T-helper 17 cell (primary cell): Measurements from ENCODE around the gene FAAP100. TPM values are rescaled to one million over a fixed set of nuclear protein-coding genes. Genes with fewer than 3 reads are reported as not detected.

Source experiments
- ATAC-seq: fragments of 150-1000 bp; cut with Tn5 transposase; 2 replicates; pipeline ENCODE4 v1.10.0; 2021; ENCODE audit warnings: mild to moderate bottlenecking, moderate library complexity
- DNase-seq, 3 donors: peaks; one replicate each; pipeline versions ENCODE4 v3.0.0 to v3.0.0-alpha.2; 2020 to 2021
- H3K9me3 ChIP-seq: one replicate; pipeline ENCODE4 v1.7.0; 2013; ENCODE audit warnings: low read length, mild to moderate bottlenecking; ENCODE audit not compliant: control insufficient read depth, poor library complexity, severe bottlenecking
- H3K27ac Mint-ChIP-seq: one replicate; pipeline ENCODE4 v1.8.0; 2022; ENCODE audit warnings: mild to moderate bottlenecking, moderate library complexity, mixed read lengths
- H3K27me3 Mint-ChIP-seq: one replicate; pipeline ENCODE4 v1.8.0; 2022; ENCODE audit warnings: mixed read lengths
- H3K36me3 Mint-ChIP-seq: one replicate; pipeline ENCODE4 v1.8.0; 2022; ENCODE audit warnings: low read depth, mixed read lengths
- H3K4me1 Mint-ChIP-seq: one replicate; pipeline ENCODE4 v1.8.0; 2022; ENCODE audit warnings: mild to moderate bottlenecking, mixed read lengths
- H3K4me3 Mint-ChIP-seq: one replicate; pipeline ENCODE4 v1.8.0; 2022; ENCODE audit warnings: mild to moderate bottlenecking, moderate library complexity, mixed read lengths
- total RNA-seq, 4 donors: library from RNA in 2 of 4; stranded (reverse) in 2 of 4; gene quantifications; one replicate each; pipeline ENCODE4 v1.2.3 and lab custom pipeline; 2022 to 2026

Gene FAAP100
- total RNA-seq, 2 donors from 2014 or later: 25.2 to 30.6 TPM

DNA sequence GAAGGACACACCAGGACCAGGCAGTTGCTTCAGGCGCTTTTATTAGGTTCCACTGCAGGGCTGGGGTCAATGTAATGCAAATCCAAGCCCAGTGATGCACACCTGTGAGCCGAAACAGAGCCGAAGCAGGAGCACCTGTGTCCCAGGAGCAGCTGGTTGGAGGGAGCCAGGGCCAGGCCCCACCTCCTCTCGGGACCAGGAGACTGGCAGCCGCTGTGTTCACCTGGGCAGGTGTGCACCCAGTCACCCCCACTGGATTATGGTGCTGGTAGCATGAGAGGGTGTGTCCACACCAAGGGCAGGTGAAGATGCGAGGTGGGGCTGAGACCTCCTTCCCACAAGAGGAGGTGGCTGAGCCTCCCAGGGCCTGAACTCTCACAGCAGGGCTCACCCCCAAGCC lies 4.7 kb upstream of the FAAP100 start:
- Mint-ChIP-seq H3K4me1 (peaks cover 6% of the 10 kb centered on the region), H3K4me3 (no peak overlapping the region)

GRCh38 chr17:81556175-81556691 lies 4.1 kb upstream of the FAAP100 start:
- peaks cover 9% of the 10 kb centered on the region for H3K4me1 Mint-ChIP-seq
- no peak overlapping the region for H3K4me3 Mint-ChIP-seq
- H3K27me3 Mint-ChIP-seq: no peaks in the 10 kb centered on the region
- peaks cover 2% of the 10 kb centered on the region for H3K36me3 Mint-ChIP-seq
- no peaks in the 10 kb centered on the region for H3K9me3 ChIP-seq
- no peak overlapping the region for H3K27ac Mint-ChIP-seq
- DNase-seq (no peak), ATAC-seq (no peak)

More for the DNA sequence above, 4.7 kb upstream of the FAAP100 start:
- H3K36me3 Mint-ChIP-seq: peaks cover 2% of the 10 kb centered on the region
- no peak overlapping the region for H3K27ac Mint-ChIP-seq
- H3K27me3 Mint-ChIP-seq: no peaks in the 10 kb centered on the region
- ATAC-seq (no peak), DNase-seq (no peak)
- H3K9me3 ChIP-seq: no peaks in the 10 kb centered on the region

DNA sequence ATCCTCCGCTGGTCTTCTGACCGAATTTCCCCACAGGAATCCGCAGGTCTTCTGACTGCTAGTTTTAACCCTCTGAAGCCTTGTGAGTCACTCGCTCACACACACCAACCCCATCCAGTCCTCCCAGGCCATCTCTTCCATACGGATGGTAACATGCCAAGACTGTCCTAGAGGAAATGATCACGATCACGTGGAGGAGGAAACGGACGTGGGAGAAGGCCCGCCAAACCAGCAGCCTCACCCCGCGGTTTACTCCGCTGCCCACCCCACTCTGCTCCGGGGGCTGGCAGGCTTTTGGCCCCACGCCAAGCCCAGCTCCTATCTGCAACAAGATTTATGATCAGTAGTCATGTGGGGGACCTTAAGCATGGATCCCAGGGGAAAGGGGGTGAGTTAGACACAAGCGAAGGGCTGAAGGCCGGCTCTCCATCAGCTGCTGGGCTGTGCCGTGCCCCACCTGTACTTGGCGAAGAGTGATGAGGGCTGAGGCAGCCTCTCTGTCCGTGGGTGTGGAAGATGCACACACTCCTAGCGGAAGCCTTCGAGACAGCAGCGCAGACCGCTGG lies 1.5 kb upstream of the FAAP100 start:
- Mint-ChIP-seq H3K4me1 (peaks cover 20% of the 10 kb centered on the region), H3K36me3 (peaks cover 2% of the 10 kb centered on the region), H3K27ac (peak overlapping the region; percentile 84), H3K27me3 (no peaks in the 10 kb centered on the region), H3K4me3 (peak overlapping the region; percentile 94)
- no peaks in the 10 kb centered on the region for H3K9me3 ChIP-seq
- DNase-seq (no peak), ATAC-seq (no peak)

- Mint-ChIP-seq H3K4me3 (peak overlapping the region; percentile 94), H3K27me3 (no peaks in the 10 kb centered on the region), H3K4me1 (peaks cover 20% of the 10 kb centered on the region), H3K27ac (peak overlapping the region; percentile 84), H3K36me3 (peaks cover 2% of the 10 kb centered on the region)
- ATAC-seq (peak; percentile 78), DNase-seq (peak; percentile 36 to 73 (median 62))
- no peaks in the 10 kb centered on the region for H3K9me3 ChIP-seq
These were observed 964 bp upstream of the FAAP100 start for GRCh38 chr17:81553018-81553615.

DNA sequence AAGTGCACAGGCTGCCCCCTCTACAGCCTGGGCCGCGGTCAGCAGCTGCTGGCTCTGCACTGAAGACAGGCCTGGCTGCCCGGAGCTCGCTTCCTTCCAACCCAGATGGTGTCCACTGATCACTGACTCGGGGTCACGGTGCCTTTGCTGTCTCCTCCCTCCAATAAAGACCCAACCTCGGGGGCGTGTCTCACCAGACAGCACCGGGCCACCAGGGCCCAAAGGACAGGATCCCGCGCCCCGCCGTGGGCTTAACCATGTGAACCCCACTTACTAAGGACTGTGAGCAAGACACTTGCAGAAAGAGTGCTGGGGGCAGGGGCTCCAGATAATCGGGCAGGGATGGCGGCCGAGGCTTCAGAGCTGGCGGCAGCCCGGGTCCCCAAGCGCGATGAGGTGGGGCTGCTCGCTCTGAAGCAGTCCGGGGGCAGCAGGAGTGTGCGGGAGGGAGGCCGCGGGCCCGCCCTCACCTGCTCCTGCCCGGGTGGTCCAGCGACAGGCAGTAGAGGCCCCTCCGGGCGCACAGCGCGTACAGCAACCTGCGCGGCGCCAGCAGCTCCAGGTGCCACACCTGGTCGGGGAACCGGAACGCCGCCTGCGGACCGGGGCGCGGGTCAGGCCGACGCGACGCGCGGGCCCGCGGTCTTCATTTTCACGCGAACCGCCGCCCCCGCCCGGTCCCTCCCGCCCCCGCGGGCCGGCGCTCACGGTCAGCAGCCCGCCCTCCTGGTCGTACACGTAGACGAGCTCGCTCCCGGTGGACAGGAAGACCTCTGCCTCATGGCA lies 502 bp downstream of the FAAP100 start:
- H3K36me3 Mint-ChIP-seq: no peaks in the 10 kb centered on the region
- H3K27me3 Mint-ChIP-seq: no peaks in the 10 kb centered on the region
- H3K4me3 Mint-ChIP-seq: peak overlapping the region; percentile 94
- no peak for ATAC-seq
- H3K9me3 ChIP-seq: no peaks in the 10 kb centered on the region
- H3K27ac Mint-ChIP-seq: peak overlapping the region; percentile 56
- no peak for DNase-seq
- H3K4me1 Mint-ChIP-seq: peaks cover 20% of the 10 kb centered on the region

DNA sequence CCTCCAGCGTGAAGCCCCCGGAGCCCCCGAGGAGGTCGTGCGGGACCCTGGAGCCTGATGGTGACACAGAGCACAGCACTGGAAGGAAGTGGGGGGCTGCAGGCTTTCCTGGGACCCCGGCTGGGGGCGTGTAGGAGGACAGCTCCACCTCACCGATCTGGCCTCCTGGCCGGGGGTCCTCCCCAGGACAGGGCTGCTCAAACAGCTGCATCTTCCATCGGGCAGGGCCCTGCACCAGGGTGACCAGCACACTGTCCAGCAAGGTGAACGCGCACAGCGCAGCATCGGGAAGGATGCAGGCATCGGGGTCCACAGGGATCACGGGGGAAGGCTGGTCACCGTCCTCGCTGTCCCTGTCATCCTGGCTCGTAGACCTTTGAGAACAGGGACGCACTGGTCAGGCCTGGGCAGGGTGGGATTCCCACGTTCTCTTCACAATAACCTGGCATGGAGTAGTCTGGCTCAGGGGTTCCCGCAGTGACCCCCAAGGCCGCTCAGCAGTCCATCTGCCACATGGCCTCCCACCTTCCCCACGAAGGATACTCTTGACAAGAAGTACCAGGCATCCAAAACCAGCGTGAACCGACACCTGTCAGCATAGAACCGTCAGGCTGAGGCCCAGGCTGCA lies 1.2 kb downstream of the FAAP100 start:
- DNase-seq: no peak
- Mint-ChIP-seq H3K36me3 (no peaks in the 10 kb centered on the region), H3K27ac (peak overlapping the region; percentile 56)

DNA sequence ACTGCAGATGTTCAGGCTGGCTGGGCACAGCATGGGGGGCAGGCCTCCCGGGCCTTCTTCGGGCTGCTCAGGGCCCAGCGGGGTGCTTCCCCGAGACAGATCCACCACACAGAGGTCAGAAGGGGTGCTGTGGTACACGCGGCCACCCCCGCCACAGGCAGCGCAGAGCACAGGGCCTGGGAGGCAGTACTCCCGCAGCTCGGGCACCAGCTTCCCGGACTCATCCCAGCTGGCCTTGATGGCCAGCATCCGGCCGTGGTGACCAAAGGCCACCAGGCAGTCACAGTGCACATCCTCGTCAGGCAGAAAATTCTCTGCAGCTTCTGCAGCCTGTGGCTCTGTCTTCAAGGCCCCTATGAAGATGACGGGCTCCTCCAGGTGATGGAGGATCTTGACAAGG lies 1.9 kb downstream of the FAAP100 start:
- Mint-ChIP-seq H3K4me3 (peak overlapping the region; percentile 94), H3K36me3 (no peaks in the 10 kb centered on the region), H3K27me3 (no peaks in the 10 kb centered on the region), H3K4me1 (peaks cover 20% of the 10 kb centered on the region), H3K27ac (peak overlapping the region; percentile 75)
- no peak for ATAC-seq
- DNase-seq: no peak
- no peaks in the 10 kb centered on the region for H3K9me3 ChIP-seq

More for the DNA sequence above, 1.2 kb downstream of the FAAP100 start:
- peak overlapping the region; percentile 94 for H3K4me3 Mint-ChIP-seq
- H3K4me1 Mint-ChIP-seq: peaks cover 20% of the 10 kb centered on the region
- H3K9me3 ChIP-seq: no peaks in the 10 kb centered on the region
- no peaks in the 10 kb centered on the region for H3K27me3 Mint-ChIP-seq
- ATAC-seq: no peak

GRCh38 chr17:81549826-81550225 lies 2.3 kb downstream of the FAAP100 start:
- Mint-ChIP-seq H3K4me3 (peak overlapping the region; percentile 63), H3K36me3 (no peaks in the 10 kb centered on the region), H3K27ac (peak overlapping the region; percentile 75), H3K27me3 (no peaks in the 10 kb centered on the region), H3K4me1 (peaks cover 20% of the 10 kb centered on the region)
- no peaks in the 10 kb centered on the region for H3K9me3 ChIP-seq
- no peak for ATAC-seq
- DNase-seq: no peak

- Mint-ChIP-seq H3K4me1 (peaks cover 20% of the 10 kb centered on the region), H3K27me3 (no peaks in the 10 kb centered on the region), H3K4me3 (no peak overlapping the region), H3K27ac (peak overlapping the region; percentile 75), H3K36me3 (no peaks in the 10 kb centered on the region)
- ATAC-seq (no peak), DNase-seq (no peak)
- no peaks in the 10 kb centered on the region for H3K9me3 ChIP-seq
These were observed 3.1 kb downstream of the FAAP100 start for GRCh38 chr17:81549031-81549557.

DNA sequence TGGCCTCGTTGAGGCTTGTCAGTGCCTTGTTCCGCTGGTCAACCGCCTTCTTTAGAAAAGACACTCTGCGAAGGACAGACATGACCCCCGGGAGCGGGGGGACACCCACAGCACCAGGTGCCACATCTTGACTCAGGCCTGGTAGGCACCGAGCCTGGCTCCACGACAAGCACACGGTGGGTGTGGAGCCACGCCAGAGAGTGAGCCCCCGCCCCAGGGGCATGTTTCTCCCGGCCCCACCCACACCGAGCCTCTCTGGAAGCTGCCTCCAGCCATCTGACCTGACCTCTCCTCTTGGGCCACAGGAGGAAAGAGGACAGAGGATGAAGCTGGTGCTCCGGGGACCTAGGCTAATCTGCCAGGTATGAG lies 4.6 kb downstream of the FAAP100 start:
- Mint-ChIP-seq H3K4me1 (peaks cover 13% of the 10 kb centered on the region), H3K36me3 (no peaks in the 10 kb centered on the region), H3K27ac (no peak overlapping the region), H3K4me3 (no peak overlapping the region), H3K27me3 (no peaks in the 10 kb centered on the region)
- DNase-seq (no peak), ATAC-seq (no peak)
- H3K9me3 ChIP-seq: no peaks in the 10 kb centered on the region

GRCh38 chr17:81546906-81547613 lies 5.1 kb downstream of the FAAP100 start:
- no peak for ATAC-seq
- no peaks in the 10 kb centered on the region for H3K27me3 Mint-ChIP-seq
- no peak for DNase-seq
- no peak overlapping the region for H3K4me3 Mint-ChIP-seq
- H3K27ac Mint-ChIP-seq: no peak overlapping the region
- peaks cover 13% of the 10 kb centered on the region for H3K4me1 Mint-ChIP-seq
- no peaks in the 10 kb centered on the region for H3K9me3 ChIP-seq
- peaks cover 2% of the 10 kb centered on the region for H3K36me3 Mint-ChIP-seq

- DNase-seq: no peak
- Mint-ChIP-seq H3K27ac (no peak overlapping the region), H3K4me3 (no peak overlapping the region), H3K36me3 (peaks cover 2% of the 10 kb centered on the region), H3K4me1 (peaks cover 10% of the 10 kb centered on the region), H3K27me3 (no peaks in the 10 kb centered on the region)
- ATAC-seq: no peak
- no peaks in the 10 kb centered on the region for H3K9me3 ChIP-seq
These were observed 6.8 kb downstream of the FAAP100 start for GRCh38 chr17:81545160-81545949.
